HepG2 (cell line): ENCODE data around the gene SPACA9. TPM values are rescaled to one million over a fixed set of nuclear protein-coding genes. Genes with fewer than 3 reads are reported as not detected.

Source experiments
- polyA plus RNA-seq, 8 experiments: library from polyadenylated mRNA; depleted of rRNA in 3 of 8; stranded (reverse) in 7 of 8; unstranded in 1 of 8; fragments of >200 nt; fragmentation: Illumina TruSeq in 4 of 8; extraction: Trizol in 4 of 8; gene quantifications; 2 replicates each; pipeline versions ENCODE4 v1.2.1 to v1.2.3, GENCODE V29; 2011 to 2016; ENCODE audit warnings: low read depth in 4 of 8, missing spikeins in 1 of 8, mixed read lengths in 1 of 8; ENCODE audit not compliant: insufficient read depth in 1 of 8
- total RNA-seq, 5 experiments: library from RNA; depleted of rRNA; stranded (reverse); fragments of >200 nt; fragmentation: Illumina TruSeq; extraction: Trizol; gene quantifications; 2 replicates each; pipeline ENCODE4 v1.2.3, GENCODE V29; 2016; ENCODE audit warnings: low read depth in 1 of 5

Gene SPACA9
- total and polyA plus RNA-seq, 2 of the 13 experiments (the other 11 are each of a cell fraction or from before 2014, with no cell fraction given): 0.15 to 0.38 TPM

Other genes with a start within 250 kb of the SPACA9 start
- gene DDX31, start 208.9 kb upstream of the SPACA9 start, total RNA-seq (2016; rRNA removed; fragmentation: Illumina TruSeq; extraction: Trizol): 15.2 and 16.3 TPM in 2 replicates
- 11.4 and 12.3 TPM in 2 replicates for gene DDX31, start 208.9 kb upstream of the SPACA9 start, polyA plus RNA-seq (2011; rRNA removed)
- 12.9 and 21.0 TPM in 2 replicates for gene GTF3C4, start 208.4 kb upstream of the SPACA9 start, total RNA-seq (2016; rRNA removed; fragmentation: Illumina TruSeq; extraction: Trizol)
- gene GTF3C4, start 208.4 kb upstream of the SPACA9 start, polyA plus RNA-seq (2011; rRNA removed): 2.6 TPM in 2 replicates
- not detected in 2 replicates for gene AK8, start 614 bp upstream of the SPACA9 start, total RNA-seq (2016; rRNA removed; fragmentation: Illumina TruSeq; extraction: Trizol)
- 0.09 and 0.11 TPM in 2 replicates for gene AK8, start 614 bp upstream of the SPACA9 start, polyA plus RNA-seq (2011; rRNA removed)
- gene TSC1, start 65.7 kb downstream of the SPACA9 start, total RNA-seq (2016; rRNA removed; fragmentation: Illumina TruSeq; extraction: Trizol): 26.3 and 31.6 TPM in 2 replicates
- 58.0 and 66.1 TPM in 2 replicates for gene TSC1, start 65.7 kb downstream of the SPACA9 start, polyA plus RNA-seq (2011; rRNA removed)
- 0.51 TPM in 1 of 2 replicates, not detected in the other for gene GFI1B, start 99.8 kb downstream of the SPACA9 start, total RNA-seq (2016; rRNA removed; fragmentation: Illumina TruSeq; extraction: Trizol)
- gene GFI1B, start 99.8 kb downstream of the SPACA9 start, polyA plus RNA-seq (2011; rRNA removed): 0.15 and 0.26 TPM in 2 replicates
- gene GTF3C5, start 152.1 kb downstream of the SPACA9 start, total RNA-seq (2016; rRNA removed; fragmentation: Illumina TruSeq; extraction: Trizol): 43.4 and 66.9 TPM in 2 replicates
- gene GTF3C5, start 152.1 kb downstream of the SPACA9 start, polyA plus RNA-seq (2011; rRNA removed): 92.6 and 110 TPM in 2 replicates
- 0.62 and 1.5 TPM in 2 replicates for gene CEL, start 183.1 kb downstream of the SPACA9 start, total RNA-seq (2016; rRNA removed; fragmentation: Illumina TruSeq; extraction: Trizol)
- 0.63 and 0.81 TPM in 2 replicates for gene CEL, start 183.1 kb downstream of the SPACA9 start, polyA plus RNA-seq (2011; rRNA removed)
- 8.8 and 12.9 TPM in 2 replicates for gene RALGDS, start 242.3 kb downstream of the SPACA9 start, total RNA-seq (2016; rRNA removed; fragmentation: Illumina TruSeq; extraction: Trizol)
- 25.5 and 28.8 TPM in 2 replicates for gene RALGDS, start 242.3 kb downstream of the SPACA9 start, polyA plus RNA-seq (2011; rRNA removed)